ENCODE measurements around the gene C12orf57.
"Not testable (repeated sequence)": the region's sequence is repeated elsewhere in the genome, so short reads cannot be mapped to it uniquely, and the experiment has no call there.

Gene C12orf57, protein sequence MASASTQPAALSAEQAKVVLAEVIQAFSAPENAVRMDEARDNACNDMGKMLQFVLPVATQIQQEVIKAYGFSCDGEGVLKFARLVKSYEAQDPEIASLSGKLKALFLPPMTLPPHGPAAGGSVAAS

DNA sequence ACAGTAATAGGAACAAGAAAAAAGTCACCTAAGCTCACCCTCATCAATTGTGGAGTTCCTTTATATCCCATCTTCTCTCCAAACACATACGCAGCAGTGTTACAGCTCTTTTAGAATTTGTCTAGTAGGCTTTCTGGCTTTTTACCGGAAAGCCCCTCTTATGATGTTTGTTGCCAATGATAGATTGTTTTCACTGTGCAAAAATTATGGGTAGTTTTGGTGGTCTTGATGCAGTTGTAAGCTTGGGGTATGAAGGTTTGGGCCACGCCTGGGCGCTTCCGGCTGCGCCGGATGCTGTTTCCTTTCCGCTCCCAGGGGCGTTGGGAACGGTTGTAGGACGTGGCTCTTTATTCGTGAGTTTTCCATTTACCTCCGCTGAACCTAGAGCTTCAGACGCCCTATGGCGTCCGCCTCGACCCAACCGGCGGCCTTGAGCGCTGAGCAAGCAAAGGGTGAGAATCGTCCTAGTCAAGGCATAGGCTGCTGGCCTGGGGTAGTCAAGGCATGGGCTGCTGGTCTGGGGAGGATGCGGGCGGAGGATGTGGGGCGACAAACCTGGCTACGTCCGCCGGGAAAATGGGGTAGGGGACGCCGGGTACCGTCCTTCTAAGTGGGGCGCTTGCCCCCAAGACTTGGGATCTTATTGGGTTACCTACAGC is at the start of gene C12orf57, which contains the start of gene RNU7-1:
Gene C12orf57 (plus strand): TSS at position 301 of the 659 bp plus-strand sequence. CDS start 100 bp downstream, at position 401.
Gene RNU7-1 (plus strand): TSS at position 95 of the 659 bp plus-strand sequence.
- peak; percentile 90 for DNase-seq

DNA sequence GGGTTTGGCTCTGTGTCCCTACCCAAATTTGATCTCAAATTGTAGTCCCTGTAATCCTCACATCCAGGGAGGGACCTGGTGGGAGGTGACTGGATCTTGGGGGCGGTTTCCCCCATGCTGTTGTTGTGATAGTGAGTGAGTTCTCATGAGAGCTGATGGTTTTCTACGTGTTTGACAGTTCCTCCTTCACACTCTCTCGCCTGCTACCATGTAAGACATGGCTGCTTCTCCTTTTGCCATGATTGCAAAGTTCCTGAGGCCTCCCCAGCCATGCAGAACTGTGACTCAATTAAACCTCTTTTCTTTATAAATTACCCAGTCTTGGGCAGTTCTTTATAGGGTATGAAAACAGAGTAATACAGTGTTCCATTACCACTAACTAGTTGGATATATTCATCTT is 49.5 kb upstream of the C12orf57 start:
- no peak for DNase-seq

DNA sequence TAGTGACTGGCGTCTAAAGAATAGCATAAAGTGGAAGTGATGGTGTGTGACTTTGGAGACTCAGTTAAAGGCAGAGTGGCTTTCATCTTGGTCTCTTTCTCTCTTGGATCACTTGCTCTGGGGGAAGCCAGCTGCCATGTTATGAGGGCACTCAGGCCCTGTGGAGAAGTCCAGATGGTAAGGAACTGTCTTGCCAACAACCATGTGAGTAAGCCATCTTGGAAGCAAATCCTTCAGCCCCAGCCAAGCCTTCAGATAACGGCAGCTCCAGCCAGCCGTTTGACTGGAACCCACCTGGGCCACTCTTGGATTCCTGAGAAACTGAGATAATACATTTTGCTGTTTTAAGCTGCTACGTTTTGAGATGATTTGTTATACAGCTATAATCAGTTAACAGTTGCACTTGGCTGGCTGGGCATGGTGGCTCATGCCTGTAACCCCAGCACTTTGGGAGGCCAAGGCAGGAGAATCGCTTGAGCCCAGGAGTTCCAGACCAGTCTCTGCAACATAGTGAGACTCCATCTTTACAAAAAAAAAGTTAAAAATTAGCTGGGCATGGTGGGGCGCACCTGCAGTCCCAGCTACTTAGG is 46.9 kb upstream of the C12orf57 start:
- no peak for DNase-seq

DNA sequence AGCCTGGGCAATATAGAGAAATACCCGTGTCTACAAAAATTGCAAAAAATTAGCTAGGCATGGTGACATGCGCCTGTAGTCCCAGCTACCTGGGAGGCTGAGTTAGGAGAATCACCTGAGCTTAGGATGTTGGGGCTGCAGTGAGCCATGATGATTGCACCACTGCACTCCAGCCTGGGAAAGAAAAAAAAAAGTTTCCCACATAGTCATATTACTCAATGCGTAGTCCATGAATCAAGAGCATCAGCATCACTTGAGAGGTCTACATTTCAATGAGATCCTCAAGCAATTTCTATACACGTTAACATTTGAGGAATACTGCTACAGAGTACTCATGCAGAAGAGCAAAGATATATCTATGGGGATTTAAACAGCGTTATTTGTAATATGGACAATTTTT is 44.4 kb upstream of the C12orf57 start:
- DNase-seq, result no peak

DNA sequence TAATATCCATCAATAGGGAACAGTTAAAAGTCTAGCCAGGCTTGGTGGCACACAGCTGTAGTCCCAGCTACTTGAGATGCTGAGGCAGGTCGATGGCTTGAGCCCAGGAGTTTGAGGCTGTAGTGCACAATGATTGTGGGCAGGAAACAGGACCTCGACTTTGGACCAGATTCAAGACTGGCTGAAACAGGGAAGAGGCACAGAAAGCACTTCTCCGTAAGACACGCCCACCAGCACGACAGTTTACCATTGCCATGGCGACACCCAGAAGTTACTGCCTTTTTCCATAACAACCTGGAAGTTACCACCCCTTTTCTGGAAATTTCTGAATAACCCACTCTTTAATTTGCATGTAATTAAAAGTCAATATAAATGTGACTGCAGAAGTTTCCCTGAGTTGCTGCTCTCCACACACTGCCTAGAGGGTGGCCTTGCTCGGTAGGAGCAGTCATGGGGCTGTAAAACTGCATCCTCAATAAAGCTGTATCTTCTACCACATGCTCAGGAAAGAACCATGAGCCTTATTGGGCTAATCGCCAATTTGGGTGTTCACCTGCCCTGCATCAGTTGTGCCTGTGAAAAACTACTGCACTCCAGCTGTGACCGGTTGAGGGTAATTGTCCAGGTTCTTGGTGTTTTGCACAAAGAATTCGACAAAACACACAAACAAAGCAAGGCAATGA is 43.8 kb upstream of the C12orf57 start:
- peak; percentile 68 for DNase-seq

DNA sequence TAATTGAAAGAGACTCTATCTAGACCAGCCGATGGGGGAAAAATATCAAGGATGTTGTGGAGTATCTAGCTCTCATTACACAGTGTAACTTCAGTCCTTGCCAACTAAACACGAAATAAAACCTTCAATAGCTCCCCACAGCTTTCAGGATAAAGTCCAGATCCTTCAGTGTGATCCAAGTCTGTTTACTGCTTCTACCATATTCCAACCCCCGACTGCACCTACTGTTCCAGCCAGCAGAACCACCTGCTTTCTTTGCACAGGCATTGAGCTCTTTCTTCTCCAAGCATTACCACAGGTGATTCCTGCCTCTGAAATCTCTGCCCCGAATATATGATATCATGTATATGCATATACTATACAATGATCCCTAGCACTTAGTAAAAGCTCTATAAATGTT is 41.4 kb upstream of the C12orf57 start:
- no peak for DNase-seq

DNA sequence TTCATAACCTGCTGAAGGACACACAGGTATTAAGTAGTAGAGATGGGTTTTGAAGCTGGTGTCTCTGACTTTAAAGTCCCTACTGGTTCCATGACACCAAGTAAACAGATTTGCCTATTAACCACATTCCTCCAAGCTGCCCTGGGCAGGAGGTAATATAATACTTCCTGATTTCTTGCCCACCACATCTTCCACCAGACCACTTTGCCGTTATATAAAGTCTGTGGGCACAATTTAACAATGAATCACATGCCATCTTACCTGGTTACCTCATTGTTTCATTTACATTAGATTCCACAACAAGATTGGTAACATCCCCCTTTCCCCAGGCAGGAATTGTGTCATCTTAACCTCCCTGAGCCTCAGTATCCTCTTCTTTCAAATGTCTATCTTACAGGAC is 40.1 kb upstream of the C12orf57 start:
- no peak for DNase-seq

DNA sequence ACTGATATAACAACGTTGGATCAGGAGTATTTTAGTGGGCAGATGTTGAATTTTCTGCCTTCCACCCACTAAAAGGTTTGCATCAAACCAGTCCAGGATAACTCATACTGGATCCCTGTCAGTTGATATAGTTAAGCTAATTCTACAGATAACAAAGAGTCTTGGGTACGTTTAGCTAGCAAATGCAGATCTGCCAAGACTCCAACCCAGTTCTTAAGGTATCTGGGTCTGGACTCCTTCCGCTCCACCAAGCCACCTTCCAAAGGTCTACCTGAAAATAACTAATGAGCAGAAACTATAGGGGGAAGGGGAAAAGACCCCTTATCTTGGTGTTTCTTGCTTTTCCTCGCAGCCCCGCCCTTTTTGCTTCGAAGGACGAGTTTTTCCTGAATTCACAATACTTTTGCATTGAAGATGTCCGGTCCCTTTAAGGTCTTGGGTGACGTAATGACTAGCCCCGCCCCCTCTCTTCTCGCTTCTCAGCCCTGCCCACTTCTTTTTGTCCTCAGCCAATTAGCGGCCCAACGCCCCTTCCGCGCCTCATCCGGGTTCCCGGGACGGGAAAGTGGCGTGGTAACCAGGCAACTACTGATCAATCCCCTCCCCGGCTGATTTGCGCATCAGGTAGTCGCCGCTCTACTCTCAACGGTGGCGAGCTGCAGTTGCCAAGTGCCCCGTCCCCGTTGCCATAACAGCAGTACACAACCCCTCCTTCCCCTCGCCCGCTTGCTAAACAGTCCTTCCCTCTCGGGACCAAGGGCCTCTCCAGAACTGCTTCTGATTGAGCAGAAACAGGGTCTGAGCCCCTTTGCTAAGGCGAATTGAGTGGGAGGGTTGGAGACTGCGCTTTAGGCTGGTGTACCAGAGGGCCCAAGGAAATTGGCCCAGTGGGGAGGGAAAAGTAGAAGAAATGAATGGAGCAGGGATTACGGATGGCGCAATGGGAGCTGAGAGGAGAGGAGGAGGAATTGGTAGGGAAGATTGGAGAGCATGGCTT is 39.2 kb upstream of the C12orf57 start, which contains the start of gene LRRC23:
Gene LRRC23 (plus strand): TSS at position 543 of the 997 bp plus-strand sequence. CDS start 812 bp downstream, outside the sequence.
- peak; percentile 98 for DNase-seq

DNA sequence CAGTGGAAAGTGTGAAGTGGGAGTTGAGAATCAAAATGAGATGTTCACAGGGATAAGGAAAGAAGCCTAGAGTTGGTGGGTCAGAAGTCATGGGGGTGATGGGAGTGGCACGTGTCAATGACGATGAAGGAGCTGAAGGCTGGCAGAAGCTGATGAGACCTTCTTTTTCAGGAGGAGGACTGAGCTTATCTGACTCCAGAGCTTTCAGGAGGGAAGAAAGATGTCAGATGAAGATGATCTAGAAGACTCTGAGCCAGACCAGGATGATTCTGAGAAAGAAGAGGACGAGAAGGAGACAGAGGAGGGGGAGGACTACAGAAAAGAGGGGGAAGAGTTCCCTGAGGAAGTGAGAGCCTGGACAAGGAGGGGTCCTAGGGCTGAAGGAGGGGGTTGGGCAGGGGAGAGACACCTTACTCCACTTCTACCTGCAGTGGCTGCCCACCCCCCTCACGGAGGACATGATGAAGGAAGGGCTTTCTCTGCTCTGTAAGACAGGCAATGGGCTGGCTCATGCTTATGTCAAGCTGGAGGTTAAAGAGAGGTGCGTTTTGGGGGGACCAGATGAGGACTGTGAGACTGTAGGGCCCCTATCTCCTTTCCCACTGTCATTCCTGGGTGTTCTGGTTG is 38.3 kb upstream of the C12orf57 start:
- DNase-seq, result no peak

DNA sequence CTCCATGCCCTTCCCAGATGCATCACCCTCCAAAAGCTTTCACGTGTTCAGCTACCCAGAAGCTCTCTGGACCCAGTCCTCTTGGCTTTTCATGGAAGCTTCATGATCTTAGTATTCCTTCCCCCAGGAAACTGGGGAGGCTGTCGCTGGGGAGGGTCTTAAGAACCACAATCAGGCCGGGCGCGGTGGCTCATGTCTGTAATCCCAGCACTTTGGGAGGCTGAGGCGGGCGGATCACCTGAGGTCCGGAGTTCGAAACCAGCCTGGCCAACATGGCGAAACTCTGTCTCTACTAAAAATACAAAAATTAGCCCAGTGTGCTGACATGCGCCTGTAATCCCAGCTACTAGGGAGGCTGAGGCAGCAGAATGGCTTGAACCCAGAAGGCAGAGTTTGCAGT is 35.7 kb upstream of the C12orf57 start:
- DNase-seq, result not testable (repeated sequence)

DNA sequence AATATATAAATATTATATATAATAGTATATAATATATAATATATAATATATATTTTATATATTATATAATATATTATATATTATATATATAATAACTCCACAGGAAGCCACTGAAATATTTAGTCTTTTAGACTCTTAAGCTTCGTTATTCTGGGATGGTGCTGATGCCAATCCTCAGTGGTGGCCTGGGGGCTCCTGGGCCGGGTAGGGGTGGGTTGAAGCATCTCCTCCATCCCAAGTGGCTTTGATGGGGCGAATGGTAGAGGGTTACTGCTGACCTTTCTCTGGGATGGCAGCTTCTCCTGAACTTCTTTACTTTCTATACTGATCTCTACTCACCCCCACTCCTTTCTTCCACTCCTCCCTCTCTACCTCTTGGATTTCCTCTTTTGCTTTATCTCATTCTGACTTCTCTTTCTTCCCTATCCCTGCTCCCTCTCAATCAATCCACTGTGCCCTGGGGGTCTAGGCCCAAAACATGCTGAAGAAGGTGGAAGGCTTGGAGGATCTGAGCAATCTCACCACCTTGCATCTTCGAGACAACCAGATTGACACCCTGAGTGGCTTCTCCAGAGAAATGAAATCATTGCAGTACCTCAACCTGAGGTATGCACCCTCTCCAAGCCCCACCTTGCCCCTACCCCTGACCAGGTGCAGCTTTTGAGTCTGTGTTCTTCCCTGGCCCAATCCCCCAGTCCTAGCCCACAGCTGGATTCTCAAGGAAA is 34.2 kb upstream of the C12orf57 start:
- DNase-seq, result no peak

DNA sequence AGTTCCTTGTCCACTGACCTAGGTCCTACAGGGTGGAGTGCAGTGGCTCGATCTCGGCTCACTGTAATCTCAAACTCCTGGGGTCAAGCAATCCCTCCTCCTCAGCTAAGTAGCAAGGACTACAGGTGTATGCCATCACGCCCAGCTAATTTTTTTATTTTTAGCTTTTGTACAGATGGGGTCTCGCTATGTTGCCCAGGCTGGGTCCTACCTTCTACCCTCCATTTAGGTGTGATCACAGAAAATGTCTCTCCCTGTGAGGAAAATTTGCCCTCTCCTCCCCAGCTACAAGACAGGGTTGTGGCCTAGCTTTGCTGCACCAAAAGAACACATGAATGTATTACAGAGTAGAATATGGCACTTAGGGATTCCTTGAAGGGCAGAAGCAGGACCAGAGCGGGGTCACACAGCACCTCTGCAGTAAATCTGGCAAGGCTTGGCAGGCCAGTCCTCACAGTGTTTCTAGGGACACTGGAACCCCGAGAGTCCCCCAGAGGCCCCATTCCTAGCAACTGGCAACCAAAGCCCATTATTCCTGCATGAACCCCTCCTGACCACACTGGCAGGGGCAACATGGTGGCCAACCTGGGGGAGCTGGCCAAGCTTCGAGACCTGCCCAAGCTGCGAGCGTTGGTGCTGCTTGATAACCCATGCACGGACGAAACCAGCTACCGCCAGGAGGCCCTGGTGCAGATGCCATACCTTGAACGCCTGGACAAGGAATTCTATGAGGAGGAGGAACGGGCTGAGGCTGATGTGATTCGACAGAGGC is 31.5 kb upstream of the C12orf57 start:
- DNase-seq, result no peak

DNA sequence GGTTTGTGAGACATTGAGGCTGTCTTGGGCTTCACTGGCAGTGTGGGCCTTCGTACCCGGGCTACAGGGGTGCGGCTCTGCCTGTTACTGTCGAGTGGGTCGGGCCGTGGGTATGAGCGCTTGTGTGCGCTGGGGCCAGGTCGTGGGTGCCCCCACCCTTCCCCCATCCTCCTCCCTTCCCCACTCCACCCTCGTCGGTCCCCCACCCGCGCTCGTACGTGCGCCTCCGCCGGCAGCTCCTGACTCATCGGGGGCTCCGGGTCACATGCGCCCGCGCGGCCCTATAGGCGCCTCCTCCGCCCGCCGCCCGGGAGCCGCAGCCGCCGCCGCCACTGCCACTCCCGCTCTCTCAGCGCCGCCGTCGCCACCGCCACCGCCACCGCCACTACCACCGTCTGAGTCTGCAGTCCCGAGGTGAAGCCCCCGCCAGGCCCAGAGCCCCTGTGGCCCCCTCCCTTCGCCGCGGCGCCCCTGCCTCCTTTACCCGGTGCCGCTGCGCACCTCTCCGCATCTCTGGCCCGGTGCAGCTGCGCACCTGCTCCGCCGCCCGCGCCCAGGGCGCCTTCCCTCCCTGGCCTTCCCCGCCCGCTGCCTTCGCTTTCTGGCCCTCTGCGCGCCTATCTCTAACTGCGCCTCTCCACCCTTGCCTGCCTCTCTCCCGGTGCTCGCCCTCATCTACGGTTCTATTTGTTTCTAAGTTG is 29.4 kb upstream of the C12orf57 start, which contains the start of gene ENO2:
Gene ENO2 (plus strand): TSS at position 335 of the 701 bp plus-strand sequence. CDS start 1,253 bp downstream, outside the sequence.
- peak; percentile 80 for DNase-seq

DNA sequence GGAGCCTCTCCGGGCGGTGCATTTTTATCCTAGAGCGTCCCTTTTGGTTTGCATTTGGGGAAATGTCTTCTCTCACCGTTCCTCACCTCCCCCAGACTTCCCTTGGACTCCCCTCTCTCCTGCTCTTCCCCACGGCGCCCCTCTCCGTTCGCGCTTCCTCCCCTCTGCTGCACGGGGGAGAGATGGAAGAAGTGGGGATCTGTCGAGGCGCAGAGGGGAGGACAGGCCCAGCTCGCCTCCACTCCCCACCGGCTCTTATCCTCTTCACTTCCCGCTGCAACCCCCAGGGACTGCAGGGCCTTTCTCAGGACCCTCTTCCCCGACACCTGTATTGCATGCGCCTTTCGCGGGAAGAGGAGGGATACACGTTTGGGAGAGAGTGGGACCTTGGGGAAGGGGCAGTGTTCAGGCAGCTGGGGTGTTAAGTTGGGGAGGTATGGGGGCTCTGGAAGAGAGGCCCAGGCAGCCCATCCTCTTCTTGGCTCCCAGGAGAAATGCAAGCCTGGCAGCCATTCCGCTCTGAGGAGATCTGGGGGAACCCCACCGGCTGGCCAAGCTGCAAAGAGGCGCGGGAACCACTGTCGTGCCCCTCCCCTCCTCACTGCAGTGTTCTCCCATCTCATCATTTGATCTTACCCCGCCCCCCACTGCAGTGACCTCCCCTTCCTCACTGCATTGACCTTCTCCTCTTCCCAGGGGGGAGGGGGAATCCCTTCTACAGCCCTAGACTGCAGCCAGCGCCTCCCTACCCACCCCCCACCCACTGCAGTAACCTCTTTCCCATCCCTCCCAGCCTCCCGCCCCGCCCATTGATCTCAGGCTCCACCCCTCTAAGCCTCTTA is 28.7 kb upstream of the C12orf57 start:
- DNase-seq, result no peak

DNA sequence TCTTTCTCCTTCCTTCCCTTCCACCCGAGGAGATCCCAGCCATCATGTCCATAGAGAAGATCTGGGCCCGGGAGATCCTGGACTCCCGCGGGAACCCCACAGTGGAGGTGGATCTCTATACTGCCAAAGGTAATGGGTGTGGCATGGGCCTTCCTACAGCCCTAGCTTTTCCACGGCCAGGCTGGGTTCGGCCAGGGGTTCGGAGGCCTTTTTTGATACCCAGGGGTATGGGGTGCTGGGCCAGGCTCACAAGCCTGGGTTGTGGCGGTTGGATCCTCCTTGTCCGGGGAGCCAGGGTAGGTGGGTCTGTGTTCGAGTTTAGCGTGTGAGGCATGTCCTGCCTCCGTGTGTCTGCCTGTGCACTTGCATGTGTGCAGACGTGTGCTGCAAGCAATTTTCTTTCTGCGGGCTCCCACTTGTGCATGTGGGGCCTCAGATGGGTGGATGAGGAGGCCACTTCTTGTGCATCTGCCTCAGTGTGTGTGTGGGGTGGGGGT is 28.0 kb upstream of the C12orf57 start:
- no peak for DNase-seq

DNA sequence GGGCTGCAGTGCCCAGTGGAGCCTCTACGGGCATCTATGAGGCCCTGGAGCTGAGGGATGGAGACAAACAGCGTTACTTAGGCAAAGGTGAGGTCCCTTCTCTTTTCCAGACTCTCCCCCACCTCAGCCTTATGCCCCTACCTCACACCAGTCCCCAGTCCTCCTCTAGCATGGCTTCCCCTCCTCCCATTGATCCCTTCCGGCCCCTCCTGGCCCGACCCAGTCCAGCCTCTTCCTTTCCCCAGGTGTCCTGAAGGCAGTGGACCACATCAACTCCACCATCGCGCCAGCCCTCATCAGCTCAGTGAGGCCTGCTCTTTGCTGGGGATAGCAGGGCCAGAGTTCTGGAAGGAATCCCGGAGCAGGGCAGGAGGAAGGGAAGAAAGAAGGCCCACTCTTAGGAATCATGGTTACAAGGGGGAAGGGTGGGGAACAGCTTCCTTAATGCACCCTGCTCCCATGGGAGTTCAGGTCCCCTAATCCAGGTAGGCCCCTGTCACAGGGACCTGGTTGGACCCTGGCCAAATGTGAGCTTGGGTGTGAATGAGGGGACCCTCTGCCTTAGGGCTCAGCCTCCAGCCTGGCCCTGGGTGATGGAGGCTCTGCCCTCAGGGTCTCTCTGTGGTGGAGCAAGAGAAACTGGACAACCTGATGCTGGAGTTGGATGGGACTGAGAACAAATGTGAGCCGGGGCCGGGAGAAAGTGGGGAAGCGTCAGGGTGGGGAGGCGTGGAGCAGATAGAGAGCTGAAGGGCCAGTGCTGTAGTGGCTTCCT is 27.2 kb upstream of the C12orf57 start:
- no peak for DNase-seq

DNA sequence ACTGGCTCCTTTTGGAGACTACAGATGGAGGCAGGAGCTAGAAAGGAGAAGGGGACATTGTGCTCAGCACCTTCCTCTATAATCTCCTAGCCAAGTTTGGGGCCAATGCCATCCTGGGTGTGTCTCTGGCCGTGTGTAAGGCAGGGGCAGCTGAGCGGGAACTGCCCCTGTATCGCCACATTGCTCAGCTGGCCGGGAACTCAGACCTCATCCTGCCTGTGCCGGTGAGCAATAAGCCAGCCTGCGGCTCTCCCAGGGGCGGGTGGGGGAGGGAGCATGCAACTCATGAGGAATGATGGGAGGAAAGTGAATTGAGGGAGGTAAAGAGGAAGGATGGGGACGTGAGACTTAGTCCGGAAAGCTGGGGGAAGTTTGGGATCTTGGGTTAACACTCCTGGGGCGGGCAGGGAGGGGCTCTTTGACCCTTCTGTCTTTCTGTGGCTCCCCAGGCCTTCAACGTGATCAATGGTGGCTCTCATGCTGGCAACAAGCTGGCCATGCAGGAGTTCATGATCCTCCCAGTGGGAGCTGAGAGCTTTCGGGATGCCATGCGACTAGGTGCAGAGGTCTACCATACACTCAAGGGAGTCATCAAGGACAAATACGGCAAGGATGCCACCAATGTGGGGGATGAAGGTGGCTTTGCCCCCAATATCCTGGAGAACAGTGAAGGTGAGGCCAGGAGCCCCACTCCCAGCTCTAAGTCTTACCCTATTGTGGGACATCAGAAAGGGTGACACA is 26.2 kb upstream of the C12orf57 start:
- no peak for DNase-seq

All from left hindlimb (tissue), 1 donor.